DMS 273 (cell line): ENCODE data around the gene GPC6.

Source experiments
- DNase-seq: peaks from one replicate; lab custom pipeline; 2025; ENCODE audit not compliant: unreplicated experiment; lab: John Stamatoyannopoulos, UW

GPC6 gene

GRCh38 chr13:93230261-93230855, 3.8 kb downstream of the GPC6 start:
- DNase-seq: no peak

GRCh38 chr13:93231867-93232266, 5.3 kb downstream of the GPC6 start:
- no peak for DNase-seq

GRCh38 chr13:93233997-93234416, 7.4 kb downstream of the GPC6 start:
- peak; percentile 20 for DNase-seq

GRCh38 chr13:93234459-93234858, 7.9 kb downstream of the GPC6 start:
- no peak for DNase-seq

GRCh38 chr13:93235258-93236015, 8.8 kb downstream of the GPC6 start:
- DNase-seq: no peak

- DNase-seq: no peak
Observed at GRCh38 chr13:93238711-93239110, 12.1 kb downstream of the GPC6 start.

GRCh38 chr13:93243375-93244063, 16.9 kb downstream of the GPC6 start:
- peak; percentile 35 for DNase-seq

- peak; percentile 65 for DNase-seq
Observed at GRCh38 chr13:93244141-93244917, 17.7 kb downstream of the GPC6 start.

GRCh38 chr13:93244918-93245280, 18.3 kb downstream of the GPC6 start:
- no peak for DNase-seq

- no peak for DNase-seq
Observed at GRCh38 chr13:93246069-93246468, 19.5 kb downstream of the GPC6 start.

- DNase-seq: peak; percentile 34
Observed at GRCh38 chr13:93248627-93249047, 22.0 kb downstream of the GPC6 start.

GRCh38 chr13:93249364-93250306, 23.0 kb downstream of the GPC6 start:
- DNase-seq: no peak

- peak; percentile 65 for DNase-seq
Observed at GRCh38 chr13:93254775-93255174, 28.2 kb downstream of the GPC6 start.

- no peak for DNase-seq
Observed at GRCh38 chr13:93256998-93257397, 30.4 kb downstream of the GPC6 start.

- DNase-seq: no peak
Observed at GRCh38 chr13:93259527-93260080, 33.0 kb downstream of the GPC6 start.

GRCh38 chr13:93260591-93260990, 34.0 kb downstream of the GPC6 start:
- DNase-seq: no peak

- DNase-seq: no peak
Observed at GRCh38 chr13:93262729-93263345, 36.2 kb downstream of the GPC6 start.

- DNase-seq: no peak
Observed at GRCh38 chr13:93264876-93265275, 38.3 kb downstream of the GPC6 start.

GRCh38 chr13:93265800-93266199, 39.2 kb downstream of the GPC6 start:
- no peak for DNase-seq

GRCh38 chr13:93266681-93267080, 40.1 kb downstream of the GPC6 start:
- no peak for DNase-seq
